CD1c-positive myeloid dendritic cell (primary cell): ENCODE measurements around the gene ZCCHC3.
"Not testable (repeated sequence)": the region's sequence is repeated elsewhere in the genome, so short reads cannot be mapped to it uniquely, and the experiment has no call there.

Experiments used
- DNase-seq: peaks from one replicate; pipeline ENCODE4 v3.0.0-alpha.2; 2016; ENCODE audit errors: extremely low spot score

ZCCHC3 gene

DNA sequence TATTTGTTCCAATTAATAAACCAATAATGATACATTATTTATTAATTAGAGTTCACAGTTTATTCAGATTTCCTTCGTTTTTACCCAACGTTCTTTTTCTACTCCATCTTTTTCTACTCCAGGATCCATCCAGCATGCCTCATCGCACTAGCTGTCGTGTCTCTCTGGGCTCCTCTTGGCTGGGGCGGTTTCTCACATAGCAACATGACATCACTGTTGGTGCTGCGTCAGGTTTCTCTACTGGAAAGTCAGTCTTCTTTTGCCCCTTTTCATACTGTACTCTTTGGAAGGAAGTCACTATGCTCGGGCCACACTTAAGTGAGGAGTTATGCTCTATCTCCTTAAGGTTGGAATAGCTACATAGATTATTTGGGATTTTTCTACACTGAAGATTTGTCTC is 14.2 kb downstream of the ZCCHC3 start:
- no peak for DNase-seq

- no peak for DNase-seq
These were observed 14.7 kb downstream of the ZCCHC3 start for GRCh38 chr20:312067-312466.

DNA sequence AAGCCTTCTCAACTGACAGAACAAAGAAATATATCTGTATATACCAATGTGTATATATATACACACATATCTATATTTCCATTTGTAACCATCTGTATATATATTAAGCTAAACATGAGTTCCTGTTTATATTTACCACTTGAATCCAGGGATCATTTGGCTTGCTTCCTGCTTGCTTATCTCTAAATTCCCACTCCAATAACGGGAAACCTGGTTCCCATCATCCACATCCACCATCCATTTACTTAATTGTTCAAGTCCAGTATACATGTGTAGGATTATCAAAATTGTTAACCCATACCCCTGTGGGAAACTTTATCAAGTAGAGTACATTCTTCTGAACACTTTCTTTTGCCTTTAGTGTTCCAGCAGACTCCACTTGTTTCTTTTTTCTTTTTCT is 15.5 kb downstream of the ZCCHC3 start:
- no peak for DNase-seq

- DNase-seq = no peak
These were observed 16.0 kb downstream of the ZCCHC3 start for GRCh38 chr20:313402-313801.

- no peak for DNase-seq
These were observed 16.6 kb downstream of the ZCCHC3 start for GRCh38 chr20:313948-314347.

- DNase-seq = no peak
These were observed 19.1 kb downstream of the ZCCHC3 start for GRCh38 chr20:316316-317068.

- DNase-seq = peak; percentile 97
These were observed 27.0 kb downstream of the ZCCHC3 start for GRCh38 chr20:324177-325044.

DNA sequence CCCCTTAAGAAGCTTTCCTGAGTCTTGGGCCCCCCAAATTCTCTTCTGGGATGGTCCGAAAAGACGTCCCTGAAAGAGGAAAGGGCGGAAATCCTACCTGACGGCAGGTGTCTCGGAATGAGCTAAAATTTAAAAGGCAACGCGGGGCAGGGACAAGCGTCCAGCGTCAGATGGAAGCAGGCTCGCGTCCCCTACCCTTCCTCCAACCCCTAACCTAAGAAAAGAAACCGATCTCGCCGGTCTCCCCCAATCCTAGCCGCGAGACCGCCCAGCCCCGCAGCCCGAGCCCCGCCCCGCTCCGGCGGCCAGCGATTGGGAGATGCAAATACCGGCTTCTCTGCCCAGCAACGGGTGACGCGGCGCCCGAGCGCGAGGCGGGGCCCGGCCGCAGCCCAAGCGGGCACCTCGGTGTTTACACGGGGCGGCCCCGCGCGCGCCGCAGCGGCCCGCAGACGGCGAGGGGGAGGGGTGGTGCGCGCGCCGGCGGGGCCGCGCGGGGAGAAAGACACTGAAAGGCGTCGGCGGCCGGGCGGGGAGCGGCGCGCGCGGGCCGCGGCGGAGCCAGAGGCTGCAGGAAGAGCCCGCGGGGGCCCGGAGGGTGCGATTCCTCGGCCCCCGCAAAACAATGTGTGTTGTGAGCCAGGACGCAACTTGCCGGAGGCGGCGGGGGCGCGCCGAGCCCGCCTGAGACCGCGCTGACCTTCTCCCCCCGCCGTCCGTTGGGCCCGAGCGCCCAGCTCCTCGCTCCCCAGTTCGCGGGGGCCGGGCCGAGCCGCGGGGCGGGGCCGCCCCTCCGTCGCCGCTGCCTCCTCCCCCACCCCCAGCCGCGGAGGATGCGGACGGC is 27.9 kb downstream of the ZCCHC3 start, which contains the start of gene SOX12:
SOX12 (plus strand) TSS at position 508 of the 844 bp plus-strand sequence. CDS start 373 bp downstream, outside the sequence.
- peak; percentile 96 for DNase-seq

DNA sequence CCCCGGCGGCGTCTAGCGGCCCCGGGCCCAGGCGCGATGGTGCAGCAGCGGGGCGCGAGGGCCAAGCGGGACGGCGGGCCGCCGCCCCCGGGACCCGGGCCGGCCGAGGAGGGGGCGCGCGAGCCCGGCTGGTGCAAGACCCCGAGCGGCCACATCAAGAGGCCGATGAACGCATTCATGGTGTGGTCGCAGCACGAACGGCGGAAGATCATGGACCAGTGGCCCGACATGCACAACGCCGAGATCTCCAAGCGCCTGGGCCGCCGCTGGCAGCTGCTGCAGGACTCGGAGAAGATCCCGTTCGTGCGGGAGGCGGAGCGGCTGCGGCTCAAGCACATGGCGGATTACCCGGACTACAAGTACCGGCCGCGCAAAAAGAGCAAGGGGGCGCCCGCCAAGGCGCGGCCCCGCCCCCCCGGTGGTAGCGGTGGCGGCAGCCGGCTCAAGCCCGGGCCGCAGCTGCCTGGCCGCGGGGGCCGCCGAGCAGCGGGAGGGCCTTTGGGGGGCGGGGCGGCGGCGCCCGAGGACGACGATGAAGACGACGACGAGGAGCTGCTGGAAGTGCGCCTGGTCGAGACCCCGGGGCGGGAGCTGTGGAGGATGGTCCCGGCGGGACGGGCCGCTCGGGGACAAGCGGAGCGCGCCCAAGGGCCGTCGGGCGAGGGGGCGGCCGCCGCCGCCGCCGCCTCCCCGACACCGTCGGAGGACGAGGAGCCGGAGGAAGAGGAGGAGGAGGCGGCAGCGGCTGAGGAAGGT is 28.7 kb downstream of the ZCCHC3 start:
- DNase-seq = peak; percentile 51

DNA sequence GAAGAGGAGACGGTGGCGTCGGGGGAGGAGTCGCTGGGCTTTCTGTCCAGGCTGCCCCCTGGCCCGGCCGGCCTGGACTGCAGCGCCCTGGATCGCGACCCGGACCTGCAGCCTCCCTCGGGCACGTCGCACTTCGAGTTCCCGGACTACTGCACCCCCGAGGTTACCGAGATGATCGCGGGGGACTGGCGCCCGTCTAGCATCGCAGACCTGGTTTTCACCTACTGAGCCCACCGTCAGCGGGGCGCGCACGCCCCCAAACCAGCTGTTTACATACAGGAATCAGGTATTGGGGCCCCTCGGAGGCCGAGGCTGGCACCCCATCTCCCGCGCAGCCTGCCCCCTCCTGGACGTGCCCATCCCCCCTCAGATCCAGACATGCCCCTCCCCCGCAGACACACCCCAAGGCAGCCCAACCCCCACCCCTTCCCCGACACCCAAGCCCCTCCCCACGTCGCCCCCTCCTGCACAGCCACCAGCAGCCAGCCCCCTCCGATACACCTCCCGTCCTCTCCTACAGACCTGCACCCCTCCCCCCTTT is 29.3 kb downstream of the ZCCHC3 start:
- no peak for DNase-seq

GRCh38 chr20:327186-328026 is 30.0 kb downstream of the ZCCHC3 start:
- DNase-seq = peak; percentile 52

DNA sequence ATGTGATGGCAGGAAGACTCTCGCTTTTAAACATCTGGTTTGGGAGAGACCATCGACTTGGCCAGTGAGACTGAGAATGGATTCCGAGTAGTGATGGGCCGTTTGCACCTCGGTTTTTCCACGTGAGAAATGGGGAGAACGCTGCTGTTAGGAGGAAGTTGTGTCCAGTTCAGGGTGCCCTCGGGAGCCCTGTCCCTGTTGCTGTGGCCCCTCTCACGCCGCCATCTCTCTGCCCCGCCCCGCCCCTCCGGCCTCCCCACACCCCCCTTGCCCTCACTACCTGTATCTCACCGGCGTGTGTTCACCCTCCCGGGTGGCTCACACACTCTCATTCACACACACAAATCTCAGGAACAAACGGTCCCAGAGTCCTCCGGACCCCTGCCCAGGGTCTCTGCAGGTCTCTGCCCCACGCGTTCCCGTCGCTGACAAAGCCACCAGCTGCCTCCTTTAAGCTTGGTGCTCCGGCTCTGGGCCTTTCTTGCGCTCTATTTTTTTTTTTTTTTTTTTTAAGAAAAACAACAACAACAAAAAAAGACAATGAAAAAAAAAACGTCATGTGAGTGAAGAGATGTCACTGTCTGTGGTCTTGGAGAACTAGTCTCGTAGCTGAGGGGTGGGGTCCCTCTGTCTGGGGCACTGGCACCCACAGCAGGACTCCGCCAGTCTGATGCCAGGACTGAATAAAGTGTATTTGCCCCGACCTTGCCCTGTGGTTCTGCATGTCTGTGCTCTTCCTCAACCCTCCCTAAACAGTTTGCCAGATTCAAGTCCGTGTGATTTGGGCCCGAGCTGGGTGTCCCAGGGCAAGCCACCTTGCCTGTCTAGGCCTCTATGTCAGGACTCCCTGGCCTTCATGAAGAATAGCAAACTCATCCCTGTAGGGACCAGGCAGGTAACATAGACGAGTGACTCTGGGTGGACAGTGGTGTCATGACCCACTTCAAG is 30.9 kb downstream of the ZCCHC3 start:
- no peak for DNase-seq

- DNase-seq = no peak
These were observed 31.8 kb downstream of the ZCCHC3 start for GRCh38 chr20:328975-329695.

DNA sequence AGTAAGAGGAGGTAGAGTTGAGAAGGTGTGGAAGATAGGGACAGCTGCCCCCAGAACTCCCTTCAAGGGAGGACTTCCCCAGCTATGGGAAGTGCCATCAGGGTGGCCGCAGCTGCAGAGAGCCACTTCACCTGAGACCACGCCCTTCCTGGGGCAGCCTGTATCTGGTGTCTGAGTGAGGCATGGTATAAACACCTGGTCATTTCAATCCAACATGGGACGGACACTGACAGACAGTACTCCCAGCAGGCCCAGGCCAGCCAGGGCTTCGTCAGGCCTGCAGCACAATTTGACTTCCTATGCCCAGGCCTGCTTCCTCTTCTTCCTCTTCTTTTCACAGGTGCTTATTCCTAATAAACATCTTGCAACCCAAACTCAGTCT is 32.5 kb downstream of the ZCCHC3 start:
- DNase-seq = no peak

GRCh38 chr20:330233-331149 is 33.1 kb downstream of the ZCCHC3 start:
- peak; percentile 90 for DNase-seq

DNA sequence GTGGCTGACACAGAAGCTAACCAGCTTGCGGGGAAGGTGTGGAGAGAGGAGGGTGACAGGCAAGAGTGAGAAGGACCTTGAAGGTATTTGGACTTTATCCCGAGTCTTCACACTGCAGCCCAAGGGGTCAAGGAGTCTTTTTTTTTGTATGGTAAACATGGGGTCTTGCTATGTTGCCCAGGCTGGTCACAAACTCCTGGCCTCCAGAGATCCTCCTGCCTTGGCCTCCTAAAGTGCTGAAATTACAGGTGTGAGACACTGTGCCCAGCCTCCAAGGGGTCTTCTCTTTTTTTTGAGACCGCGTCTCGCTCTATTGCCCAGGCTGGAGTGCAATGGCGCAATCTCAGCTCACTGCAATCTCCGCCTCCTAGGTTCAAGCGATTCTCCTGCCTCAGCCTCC is 37.2 kb downstream of the ZCCHC3 start:
- no peak for DNase-seq

DNA sequence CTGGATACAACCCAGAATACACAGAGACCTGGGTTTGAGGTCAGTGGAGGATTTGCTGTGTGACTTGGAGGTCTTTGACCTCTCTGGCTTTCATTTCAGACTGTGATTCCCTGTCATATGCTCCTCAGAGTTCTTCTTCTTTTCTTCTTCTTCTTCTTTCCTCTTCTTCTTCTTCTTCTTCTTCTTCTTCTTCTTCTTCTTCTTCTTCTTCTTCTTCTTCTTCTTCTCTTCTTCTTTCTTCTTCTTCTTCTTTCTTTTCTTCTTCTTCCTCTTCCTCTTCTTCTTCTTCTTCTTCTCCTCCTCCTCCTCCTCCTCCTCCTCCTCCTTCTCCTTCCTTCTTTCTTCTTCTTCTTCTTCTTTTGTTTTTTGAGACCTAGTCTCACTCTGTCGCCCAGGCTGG is 38.7 kb downstream of the ZCCHC3 start:
- DNase-seq = not testable (repeated sequence)
